ENCODE measurements around the gene TMSB4X.

DNA sequence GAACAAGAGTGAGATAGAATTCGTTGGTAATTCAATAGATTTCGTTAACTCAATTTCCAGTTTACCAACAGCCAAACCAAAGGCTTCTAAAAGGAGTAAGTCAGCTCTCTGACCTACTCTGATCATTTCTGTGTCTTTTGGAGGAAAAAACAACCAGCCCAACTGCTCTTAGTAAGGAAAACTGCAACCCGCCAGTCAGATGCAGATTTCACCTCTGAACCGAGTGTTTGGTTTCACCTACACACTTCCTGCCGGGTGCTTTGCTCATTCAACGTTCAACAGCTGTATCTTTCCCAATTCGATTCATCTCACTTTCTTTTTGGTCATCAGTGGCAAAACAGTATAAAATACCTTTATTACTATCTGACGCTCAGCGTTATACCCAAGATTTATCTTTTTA lies 24.5 kb downstream of the TMSB4X start:
- TF ChIP-seq, protein P1, sequence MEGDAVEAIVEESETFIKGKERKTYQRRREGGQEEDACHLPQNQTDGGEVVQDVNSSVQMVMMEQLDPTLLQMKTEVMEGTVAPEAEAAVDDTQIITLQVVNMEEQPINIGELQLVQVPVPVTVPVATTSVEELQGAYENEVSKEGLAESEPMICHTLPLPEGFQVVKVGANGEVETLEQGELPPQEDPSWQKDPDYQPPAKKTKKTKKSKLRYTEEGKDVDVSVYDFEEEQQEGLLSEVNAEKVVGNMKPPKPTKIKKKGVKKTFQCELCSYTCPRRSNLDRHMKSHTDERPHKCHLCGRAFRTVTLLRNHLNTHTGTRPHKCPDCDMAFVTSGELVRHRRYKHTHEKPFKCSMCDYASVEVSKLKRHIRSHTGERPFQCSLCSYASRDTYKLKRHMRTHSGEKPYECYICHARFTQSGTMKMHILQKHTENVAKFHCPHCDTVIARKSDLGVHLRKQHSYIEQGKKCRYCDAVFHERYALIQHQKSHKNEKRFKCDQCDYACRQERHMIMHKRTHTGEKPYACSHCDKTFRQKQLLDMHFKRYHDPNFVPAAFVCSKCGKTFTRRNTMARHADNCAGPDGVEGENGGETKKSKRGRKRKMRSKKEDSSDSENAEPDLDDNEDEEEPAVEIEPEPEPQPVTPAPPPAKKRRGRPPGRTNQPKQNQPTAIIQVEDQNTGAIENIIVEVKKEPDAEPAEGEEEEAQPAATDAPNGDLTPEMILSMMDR (IDR thresholded peaks at IDR 0.05), result no peak
- TF ChIP-seq POLR2AphosphoS5 (IDR thresholded peaks at IDR 0.05; ENCODE audit: insufficient read depth in 1 of 2, low read depth in 1 of 2) (no peak), POLR2A (IDR thresholded peaks at IDR 0.05) (no peak)
